Tibial nerve (tissue), 4 donors: Measurements from ENCODE around the gene SMAD4. TPM values are rescaled to one million over a fixed set of nuclear protein-coding genes. Genes with fewer than 3 reads are reported as not detected.

ENCODE experiments used
- DNase-seq, 2 donors: peaks; one replicate each; pipeline ENCODE4 v3.0.0-alpha.2; 2019; ENCODE audit warnings: low spot score in 2 of 2
- H3K27ac ChIP-seq, 4 donors: fragments of 200-600 bp; sonication (generic) in 3 of 4; one replicate each; pipeline ENCODE4 v1.5.1; 2017 to 2019; ENCODE audit warnings: mild to moderate bottlenecking in 1 of 4
- H3K27me3 ChIP-seq, 2 donors: fragments of 200-600 bp; sonication (generic) in 1 of 2; one replicate each; pipeline versions ENCODE4 v1.5.1 to v1.6.0; 2017 to 2019
- H3K36me3 ChIP-seq, 3 donors: fragments of 200-600 bp; sonication (generic); one replicate each; pipeline ENCODE4 v1.5.1; 2018 to 2019
- H3K4me1 ChIP-seq, 4 donors: fragments of 200-600 bp; sonication (generic) in 3 of 4; one replicate each; pipeline ENCODE4 v1.5.1; 2017 to 2019
- H3K4me3 ChIP-seq, 4 donors: fragments of 200-600 bp; sonication (generic) in 3 of 4; one replicate each; pipeline ENCODE4 v1.5.1; 2017 to 2019; ENCODE audit warnings: mild to moderate bottlenecking in 1 of 4, moderate library complexity in 1 of 4
- H3K9me3 ChIP-seq, 4 donors: fragments of 200-600 bp; sonication (generic) in 3 of 4; one replicate each; pipeline ENCODE4 v1.5.1; 2017 to 2019
- EP300 ChIP-seq, 2 donors: sonication (generic); formaldehyde crosslinking; IDR thresholded peaks; one replicate each; pipeline ENCODE4 v1.6.1; 2017; ENCODE audit warnings: antibody characterized with exemption in 2 of 2, mild to moderate bottlenecking in 1 of 2
- POLR2A ChIP-seq, 2 donors: fragments of 450-650 bp; IDR thresholded peaks; one replicate each; pipeline ENCODE4 v1.6.1; 2017; ENCODE audit warnings: antibody characterized with exemption in 2 of 2, mild to moderate bottlenecking in 2 of 2, moderate library complexity in 2 of 2
- WGBS, 2 donors: methylation state at CpG; one replicate each; pipeline ENCODE4 v1.1.5; 2018; 5-methylcytosine and 5-hydroxymethylcytosine counted together
- total RNA-seq, 4 donors: library from RNA; depleted of rRNA; stranded (reverse); fragments of >200 nt; gene quantifications; one replicate each; pipeline ENCODE4 v1.1.0, GENCODE V29; 2016
- TF ChIP-seq, protein P1 (sequence below), 5 experiments: fragments of 200-600 bp in 3 of 5; fragments of 450-650 bp in 2 of 5; sonication (generic) in 3 of 5; IDR thresholded peaks; one replicate each; pipeline ENCODE4 v1.5.1; 2016 to 2019; ENCODE audit warnings: antibody characterized with exemption in 5 of 5, mild to moderate bottlenecking in 3 of 5, moderate library complexity in 2 of 5

Gene SMAD4
- total RNA-seq, 4 donors from 2014 or later: 100 to 182 (median 148) TPM

DNA sequence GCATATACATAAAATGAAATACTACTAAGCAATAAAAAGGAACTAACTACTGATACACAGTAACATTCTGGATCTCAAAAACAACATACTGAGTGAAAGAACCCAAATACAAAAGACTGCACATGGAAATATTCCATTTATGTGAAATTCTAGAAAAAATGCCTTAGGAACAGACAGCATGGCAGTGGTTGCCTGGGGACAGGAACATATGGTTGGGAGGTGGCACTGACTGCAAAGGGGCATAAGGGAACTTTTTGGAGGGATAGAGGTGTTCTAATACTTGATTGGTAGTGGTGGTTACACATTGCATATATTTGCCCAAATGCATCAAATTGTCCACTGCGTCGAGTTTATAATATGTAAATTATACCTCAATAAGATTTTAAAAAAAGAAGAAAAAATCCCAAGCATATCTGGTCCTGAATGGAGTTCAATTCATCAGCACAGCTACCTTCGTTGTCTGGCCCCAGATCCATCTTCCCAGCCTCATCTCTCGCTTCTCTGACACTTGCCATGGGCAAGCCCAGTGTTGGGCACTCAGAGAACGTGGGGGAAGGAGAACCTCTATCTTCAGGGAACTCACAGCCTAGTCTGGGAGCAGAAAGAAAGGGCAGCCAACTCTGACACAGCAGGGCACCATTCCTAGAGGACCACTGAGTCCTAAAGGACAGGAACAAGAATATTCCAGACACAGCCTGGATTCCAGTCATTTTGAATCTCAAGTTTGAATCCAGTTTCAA is 8.6 kb upstream of the SMAD4 start:
- TF ChIP-seq POLR2A (IDR thresholded peaks at IDR 0.05) (no peak), EP300 (IDR thresholded peaks at IDR 0.05) (no peak)
- TF ChIP-seq, protein P1, sequence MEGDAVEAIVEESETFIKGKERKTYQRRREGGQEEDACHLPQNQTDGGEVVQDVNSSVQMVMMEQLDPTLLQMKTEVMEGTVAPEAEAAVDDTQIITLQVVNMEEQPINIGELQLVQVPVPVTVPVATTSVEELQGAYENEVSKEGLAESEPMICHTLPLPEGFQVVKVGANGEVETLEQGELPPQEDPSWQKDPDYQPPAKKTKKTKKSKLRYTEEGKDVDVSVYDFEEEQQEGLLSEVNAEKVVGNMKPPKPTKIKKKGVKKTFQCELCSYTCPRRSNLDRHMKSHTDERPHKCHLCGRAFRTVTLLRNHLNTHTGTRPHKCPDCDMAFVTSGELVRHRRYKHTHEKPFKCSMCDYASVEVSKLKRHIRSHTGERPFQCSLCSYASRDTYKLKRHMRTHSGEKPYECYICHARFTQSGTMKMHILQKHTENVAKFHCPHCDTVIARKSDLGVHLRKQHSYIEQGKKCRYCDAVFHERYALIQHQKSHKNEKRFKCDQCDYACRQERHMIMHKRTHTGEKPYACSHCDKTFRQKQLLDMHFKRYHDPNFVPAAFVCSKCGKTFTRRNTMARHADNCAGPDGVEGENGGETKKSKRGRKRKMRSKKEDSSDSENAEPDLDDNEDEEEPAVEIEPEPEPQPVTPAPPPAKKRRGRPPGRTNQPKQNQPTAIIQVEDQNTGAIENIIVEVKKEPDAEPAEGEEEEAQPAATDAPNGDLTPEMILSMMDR (IDR thresholded peaks at IDR 0.05): no peak
- H3K27me3 ChIP-seq: no peaks in the 10 kb centered on the region
- no peak overlapping the region for H3K4me3 ChIP-seq
- peaks cover 0 to 58% (median 0%) of the 10 kb centered on the region in 3 donors for H3K36me3 ChIP-seq
- no peaks in the 10 kb centered on the region for H3K9me3 ChIP-seq
- no peak for DNase-seq
- peaks cover 0 to 9% (median 2%) of the 10 kb centered on the region in 4 donors for H3K4me1 ChIP-seq
- H3K27ac ChIP-seq: no peak overlapping the region
- 91 to 97% methylated on average over 5 of the region's 5 CpGs for WGBS, 2 donors

DNA sequence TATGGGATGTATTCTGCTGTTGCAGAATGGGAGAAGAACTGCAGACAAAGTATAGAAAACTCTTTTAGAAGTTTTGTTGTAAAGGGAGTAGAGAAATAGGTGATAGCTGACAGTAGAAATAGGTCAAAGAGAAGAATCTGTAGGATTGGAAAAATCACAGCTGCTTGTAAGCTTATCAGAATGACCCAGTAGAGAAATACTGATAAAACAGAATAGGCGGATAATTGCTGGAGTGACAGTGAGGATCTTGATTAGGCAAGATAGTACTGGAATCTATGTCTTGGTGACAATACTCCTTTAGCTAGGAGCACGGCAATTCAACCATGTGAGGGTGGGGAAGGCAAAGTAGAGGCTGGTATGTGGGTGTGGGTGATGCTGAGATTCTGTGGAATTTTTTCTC is 4.5 kb upstream of the SMAD4 start:
- H3K27ac ChIP-seq: no peak overlapping the region
- H3K4me1 ChIP-seq: peaks cover 0 to 35% (median 14%) of the 10 kb centered on the region in 4 donors
- no peak for DNase-seq
- H3K9me3 ChIP-seq: no peaks in the 10 kb centered on the region
- no peaks in the 10 kb centered on the region for H3K27me3 ChIP-seq
- no peak for TF ChIP-seq POLR2A (IDR thresholded peaks at IDR 0.05)
- 78 to 79% methylated on average over 2 of the region's 2 CpGs for WGBS, 2 donors
- H3K36me3 ChIP-seq: peaks cover 0 to 42% (median 0%) of the 10 kb centered on the region in 3 donors
- no peak overlapping the region for H3K4me3 ChIP-seq

- H3K36me3 ChIP-seq: peaks cover 0 to 36% (median 0%) of the 10 kb centered on the region in 3 donors
- H3K4me1 ChIP-seq: peaks cover 0 to 57% (median 18%) of the 10 kb centered on the region in 4 donors
- H3K4me3 ChIP-seq: no peak overlapping the region
- H3K27ac ChIP-seq: peak overlapping the region in 2 of 4 donors; percentile 98 to 99
- no peak for DNase-seq
- WGBS, 2 donors: 78 to 87% methylated on average over 4 of the region's 4 CpGs
- H3K27me3 ChIP-seq: no peaks in the 10 kb centered on the region
- H3K9me3 ChIP-seq: no peaks in the 10 kb centered on the region
- TF ChIP-seq, protein P1 (IDR thresholded peaks at IDR 0.05): no peak
- TF ChIP-seq POLR2A (IDR thresholded peaks at IDR 0.05) (no peak), EP300 (IDR thresholded peaks at IDR 0.05) (no peak)
These were observed 1.7 kb upstream of the SMAD4 start for GRCh38 chr18:51028201-51028805.

DNA sequence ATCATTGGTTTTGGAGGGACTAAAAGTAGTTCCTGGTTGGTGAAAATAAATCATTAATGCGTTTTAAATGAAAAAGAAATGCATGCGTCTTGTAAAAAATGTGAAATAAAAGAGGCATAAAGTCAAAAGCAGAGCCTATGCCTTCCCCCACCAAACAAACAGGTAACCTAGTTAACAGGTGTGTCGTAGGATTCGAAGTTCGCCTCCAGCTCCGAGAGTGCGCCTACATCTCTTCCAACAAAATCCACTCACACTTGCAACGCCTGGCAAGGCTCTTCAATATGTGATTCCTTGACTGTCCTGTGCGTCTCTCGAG is 677 bp upstream of the SMAD4 start:
- peaks cover 0 to 68% (median 20%) of the 10 kb centered on the region in 4 donors for H3K4me1 ChIP-seq
- TF ChIP-seq, protein P1 (IDR thresholded peaks at IDR 0.05): no peak
- TF ChIP-seq POLR2A (IDR thresholded peaks at IDR 0.05): no peak
- TF ChIP-seq EP300 (IDR thresholded peaks at IDR 0.05): no peak
- 9 to 13% methylated on average over 10 of the region's 10 CpGs for WGBS, 2 donors

DNA sequence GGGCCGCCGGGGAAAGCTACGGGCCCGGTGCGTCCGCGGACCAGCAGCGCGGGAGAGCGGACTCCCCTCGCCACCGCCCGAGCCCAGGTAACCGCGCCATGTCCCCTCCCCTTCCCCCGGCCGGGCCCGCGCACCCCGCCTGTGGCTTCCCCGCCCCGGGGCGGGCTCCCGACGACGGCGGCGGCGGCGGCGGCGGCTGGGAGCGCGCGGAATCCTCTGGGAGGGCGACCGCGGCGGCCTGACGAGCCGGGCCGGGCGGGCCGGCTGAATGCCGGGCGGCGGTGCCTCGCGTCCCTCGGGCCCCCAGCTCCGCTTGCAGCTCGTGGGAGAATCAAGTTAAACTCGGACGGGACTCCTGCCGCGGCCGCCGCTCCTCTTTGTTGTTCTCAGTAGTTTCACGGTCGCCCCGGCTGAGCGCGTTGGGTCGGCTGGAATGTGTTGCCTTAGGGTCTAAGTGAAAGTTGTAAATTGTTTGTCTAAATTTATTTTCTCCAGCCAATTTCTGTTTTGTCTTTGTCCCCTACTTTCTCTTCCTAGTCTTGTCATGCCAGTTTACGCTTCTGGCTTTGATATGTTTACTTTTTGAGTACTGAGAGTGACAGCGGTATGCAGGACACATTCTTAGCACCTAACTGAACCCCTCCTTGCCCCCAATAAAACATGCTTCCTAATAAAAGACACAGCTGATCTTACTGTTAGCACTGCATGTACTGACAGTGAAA is 685 bp downstream of the SMAD4 start:
- H3K4me1 ChIP-seq: peaks cover 0 to 80% (median 22%) of the 10 kb centered on the region in 4 donors

More for the DNA sequence above, 677 bp upstream of the SMAD4 start:
- H3K36me3 ChIP-seq: peaks cover 0 to 29% (median 0%) of the 10 kb centered on the region in 3 donors
- H3K27me3 ChIP-seq: no peaks in the 10 kb centered on the region
- peak overlapping the region; percentile 49 to 86 (median 78) for H3K4me3 ChIP-seq
- no peak for DNase-seq
- H3K27ac ChIP-seq: peak overlapping the region; percentile 95 to 99 (median 97)
- H3K9me3 ChIP-seq: no peaks in the 10 kb centered on the region

More for the DNA sequence above, 685 bp downstream of the SMAD4 start:
- Histone ChIP-seq H3K27me3 (no peaks in the 10 kb centered on the region), H3K36me3 (peaks cover 0 to 17% (median 0%) of the 10 kb centered on the region in 3 donors), H3K9me3 (no peaks in the 10 kb centered on the region), H3K27ac (peak overlapping the region; percentile 95 to 99 (median 97)), H3K4me3 (peak overlapping the region; percentile 71 to 86 (median 78))
- peak; percentile 39 to 43 for DNase-seq
- TF ChIP-seq EP300 (IDR thresholded peaks at IDR 0.05) (no peak), POLR2A (IDR thresholded peaks at IDR 0.05) (no peak)
- TF ChIP-seq, protein P1 (IDR thresholded peaks at IDR 0.05): no peak
- WGBS, 2 donors: 1 to 2% methylated on average over 17 to 51 of the region's 66 CpGs
